Suprapubic skin (tissue), 3 donors: ENCODE measurements around the gene MAP2K5.

Experiments used
- CTCF ChIP-seq, 2 donors: fragments of 200-600 bp in 1 of 2; fragments of 450-650 bp in 1 of 2; sonication (generic) in 1 of 2; IDR thresholded peaks; one replicate each; pipeline ENCODE4 v1.5.1; 2016 to 2019; ENCODE audit warnings: antibody characterized with exemption in 2 of 2, mild to moderate bottlenecking in 1 of 2, moderate library complexity in 1 of 2
- EP300 ChIP-seq: sonication (generic); formaldehyde crosslinking; IDR thresholded peaks from one replicate; pipeline ENCODE4 v1.6.1; 2017; ENCODE audit warnings: antibody characterized with exemption
- POLR2A ChIP-seq, 2 donors: fragments of 450-650 bp; IDR thresholded peaks; one replicate each; pipeline ENCODE4 v1.6.1; 2017; ENCODE audit warnings: antibody characterized with exemption in 2 of 2, mild to moderate bottlenecking in 2 of 2, moderate library complexity in 2 of 2

GRCh38 chr15:67560320-67560719 is 17.8 kb downstream of the MAP2K5 start:
- no peak for TF ChIP-seq POLR2A (IDR thresholded peaks at IDR 0.05)
- TF ChIP-seq CTCF (IDR thresholded peaks at IDR 0.05): no peak
- no peak for TF ChIP-seq EP300
